BJ (cell line): ENCODE results near the gene ACOD1. TPM values are rescaled to one million over a fixed set of nuclear protein-coding genes. Genes with fewer than 3 reads are reported as not detected.

Source experiments
- CTCF ChIA-PET: fragments of 350-600 bp; formaldehyde crosslinking; extraction: SDS; loops from one replicate; lab custom pipeline; 2021; ENCODE audit warnings: antibody characterized with exemption, inconsistent platforms; lab: Yijun Ruan, JAX
- POLR2A ChIA-PET: fragments of 300-600 bp; sonication (Branson Sonifier 250); formaldehyde crosslinking; extraction: SDS; loops from one replicate; lab custom pipeline; 2021; ENCODE audit warnings: antibody characterized with exemption; lab: Charles Lee
- DNase-seq: peaks from one replicate; pipeline ENCODE4 v3.0.0-alpha.2; 2011; ENCODE audit warnings: low read depth
- H3K27me3 ChIP-seq: 2 replicates; pipeline ENCODE4 v1.6.0; 2011; ENCODE audit warnings: low read length; ENCODE audit not compliant: control insufficient read depth, insufficient read depth
- H3K36me3 ChIP-seq: 2 replicates; pipeline ENCODE4 v1.5.1; 2011; ENCODE audit warnings: low read length; ENCODE audit not compliant: control insufficient read depth, insufficient read depth
- H3K4me3 ChIP-seq: 2 replicates; pipeline ENCODE4 v1.5.1; 2011; ENCODE audit warnings: low read depth, mild to moderate bottlenecking, control low read depth, low read length
- polyA plus RNA-seq: library from polyadenylated mRNA; depleted of rRNA; stranded (reverse); fragments of >200 nt; gene quantifications from 2 replicates; pipeline ENCODE4 v1.2.3, GENCODE V29; 2011
- TF ChIP-seq, protein P1 (sequence below): IDR thresholded peaks from 2 replicates; pipeline ENCODE4 v1.5.1; 2011; ENCODE audit warnings: low read depth, mild to moderate bottlenecking, control low read depth, inconsistent platforms, low read length, moderate library complexity; ENCODE audit not compliant: insufficient read depth

Gene ACOD1
- polyA plus RNA-seq, 1 experiment, result not detected

GRCh38 chr13:76976929-76977328 lies 28.6 kb downstream of the ACOD1 start:
- Histone ChIP-seq H3K36me3 (no peaks in the 10 kb centered on the region), H3K4me3 (no peak overlapping the region), H3K27me3 (peaks cover 20% of the 10 kb centered on the region)
- ChIA-PET CTCF (interaction anchor here (0.6 to 3.9 kb wide), 6 partner anchors 11 to 309 kb away, joined by 3 to 16 read pairs (median 4); no protein-coding TSS in a partner anchor), POLR2A (interaction anchor here (0.6 kb wide), 3 partner anchors 21 to 262 kb away, joined by 3 to 5 read pairs (median 3); no protein-coding TSS in a partner anchor)
- TF ChIP-seq, protein P1, sequence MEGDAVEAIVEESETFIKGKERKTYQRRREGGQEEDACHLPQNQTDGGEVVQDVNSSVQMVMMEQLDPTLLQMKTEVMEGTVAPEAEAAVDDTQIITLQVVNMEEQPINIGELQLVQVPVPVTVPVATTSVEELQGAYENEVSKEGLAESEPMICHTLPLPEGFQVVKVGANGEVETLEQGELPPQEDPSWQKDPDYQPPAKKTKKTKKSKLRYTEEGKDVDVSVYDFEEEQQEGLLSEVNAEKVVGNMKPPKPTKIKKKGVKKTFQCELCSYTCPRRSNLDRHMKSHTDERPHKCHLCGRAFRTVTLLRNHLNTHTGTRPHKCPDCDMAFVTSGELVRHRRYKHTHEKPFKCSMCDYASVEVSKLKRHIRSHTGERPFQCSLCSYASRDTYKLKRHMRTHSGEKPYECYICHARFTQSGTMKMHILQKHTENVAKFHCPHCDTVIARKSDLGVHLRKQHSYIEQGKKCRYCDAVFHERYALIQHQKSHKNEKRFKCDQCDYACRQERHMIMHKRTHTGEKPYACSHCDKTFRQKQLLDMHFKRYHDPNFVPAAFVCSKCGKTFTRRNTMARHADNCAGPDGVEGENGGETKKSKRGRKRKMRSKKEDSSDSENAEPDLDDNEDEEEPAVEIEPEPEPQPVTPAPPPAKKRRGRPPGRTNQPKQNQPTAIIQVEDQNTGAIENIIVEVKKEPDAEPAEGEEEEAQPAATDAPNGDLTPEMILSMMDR, result no peak
- no peak for DNase-seq

- DNase-seq, result no peak
- H3K4me3 ChIP-seq, result peak overlapping the region; percentile 29
- ChIA-PET POLR2A (no interaction called here), CTCF (interaction anchor here (0.6 to 4.0 kb wide), 45 partner anchors 10 to 1276 kb away, joined by 3 to 71 read pairs (median 4); partner anchors contain the start of genes CLN5 and KCTD12)
- TF ChIP-seq, protein P1, result peak; percentile 100
- H3K36me3 ChIP-seq, result no peaks in the 10 kb centered on the region
- H3K27me3 ChIP-seq, result peaks cover 21% of the 10 kb centered on the region
These were observed 31.9 kb downstream of the ACOD1 start for GRCh38 chr13:76980075-76980718.

DNA sequence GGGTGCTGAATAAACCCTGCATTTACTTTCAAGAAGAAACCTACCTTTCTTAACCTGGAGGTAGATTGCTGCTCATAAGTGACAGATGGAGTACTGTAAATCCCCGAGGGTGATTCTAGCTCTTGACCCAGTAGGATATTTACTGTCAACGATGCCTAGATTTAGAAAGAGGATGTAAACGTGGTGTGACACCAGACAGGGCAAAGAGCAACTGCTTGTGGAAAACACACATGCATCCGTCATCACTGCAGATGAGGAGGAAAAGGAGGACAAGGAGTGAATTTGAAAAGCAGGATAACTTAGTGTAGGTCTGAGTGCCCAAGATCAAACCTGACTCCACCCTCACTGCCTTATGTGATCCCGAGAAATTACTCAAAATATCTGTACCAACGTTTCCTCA lies 33.8 kb downstream of the ACOD1 start:
- CTCF ChIA-PET, result interaction anchor here (1.1 to 4.0 kb wide), 7 partner anchors 9 to 160 kb away, joined by 3 to 71 read pairs (median 13); partner anchors contain the start of gene CLN5
- no peak overlapping the region for H3K4me3 ChIP-seq
- H3K36me3 ChIP-seq, result no peaks in the 10 kb centered on the region
- TF ChIP-seq, protein P1, result no peak
- POLR2A ChIA-PET, result no interaction called here
- no peak for DNase-seq
- H3K27me3 ChIP-seq, result peaks cover 21% of the 10 kb centered on the region

DNA sequence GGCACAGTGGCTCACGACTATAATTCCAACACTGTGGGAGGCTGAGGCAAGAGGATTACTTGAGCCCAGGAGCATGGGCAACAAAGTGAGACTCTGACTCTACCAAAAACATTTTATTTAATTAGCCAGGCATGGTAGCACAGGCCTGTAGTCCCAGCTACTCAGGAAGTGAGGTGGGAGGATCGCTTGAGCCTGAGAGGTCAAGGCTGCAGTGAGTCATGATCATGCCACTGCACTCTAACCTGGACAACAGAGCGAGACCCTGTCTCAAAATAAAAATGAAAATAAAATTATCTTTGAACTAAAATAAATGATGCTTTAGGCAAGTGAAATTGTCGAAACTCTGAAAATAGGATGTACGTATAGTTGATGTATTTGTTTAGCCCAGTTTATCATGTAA lies 35.4 kb downstream of the ACOD1 start:
- no peak overlapping the region for H3K4me3 ChIP-seq
- ChIA-PET CTCF (no interaction called here), POLR2A (no interaction called here)
- TF ChIP-seq, protein P1, result no peak
- no peaks in the 10 kb centered on the region for H3K36me3 ChIP-seq
- H3K27me3 ChIP-seq, result peaks cover 16% of the 10 kb centered on the region
- DNase-seq, result no peak

GRCh38 chr13:76991432-76991795 lies 43.1 kb downstream of the ACOD1 start:
- TF ChIP-seq, protein P1, result no peak
- CTCF ChIA-PET, result interaction anchor here (1.0 to 5.9 kb wide), 3 partner anchors 11 to 324 kb away, joined by 3 to 71 read pairs (median 3); no protein-coding TSS in a partner anchor
- Histone ChIP-seq H3K4me3 (peak overlapping the region; percentile 95), H3K27me3 (peaks cover 2% of the 10 kb centered on the region; the same call in 1 of the 2 replicates), H3K36me3 (0 out of 2 replicates have a peak, but pooled peaks cover 2% of the 10 kb centered on the region)
- no peak for DNase-seq
- POLR2A ChIA-PET, result interaction anchor here (0.6 kb wide), 2 partner anchors 19 to 35 kb away, joined by 4 read pairs; partner anchors contain the start of gene FBXL3
